GM12874 (cell line): ENCODE results near the gene ZSCAN1.

Experiments
- TF ChIP-seq, protein P1 (sequence below): IDR thresholded peaks from 2 replicates; pipeline ENCODE4 v1.5.1; 2011; ENCODE audit warnings: low read depth, mild to moderate bottlenecking, control low read depth, low read length, moderate library complexity; ENCODE audit not compliant: insufficient read depth

The ZSCAN1 gene

DNA sequence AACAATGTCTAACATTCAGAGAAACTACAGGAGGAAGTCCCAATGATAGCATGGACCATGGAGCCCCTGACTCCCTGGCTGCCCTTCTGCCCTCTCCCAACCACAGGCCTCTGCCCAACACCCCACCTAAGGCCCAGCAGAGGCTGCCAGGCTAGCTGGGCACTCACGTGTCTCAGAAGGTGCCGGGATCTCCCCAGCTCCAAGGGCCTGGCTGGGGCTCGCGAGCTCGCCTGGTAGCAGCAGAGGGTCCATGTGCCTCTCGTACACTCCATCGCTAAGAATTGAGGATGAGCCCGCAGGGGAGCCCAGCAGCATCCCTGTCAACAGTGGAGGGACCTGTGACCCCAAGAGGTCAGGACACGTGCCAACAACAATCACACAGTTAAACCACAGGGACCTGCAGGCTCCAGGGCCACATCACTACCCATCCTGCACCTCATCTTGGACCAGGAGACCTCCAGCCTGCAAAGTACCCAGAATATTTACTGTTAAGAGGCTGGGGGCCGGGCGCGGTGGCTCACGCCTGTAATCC, 54.8 kb downstream of the ZSCAN1 start:
- TF ChIP-seq, protein P1, sequence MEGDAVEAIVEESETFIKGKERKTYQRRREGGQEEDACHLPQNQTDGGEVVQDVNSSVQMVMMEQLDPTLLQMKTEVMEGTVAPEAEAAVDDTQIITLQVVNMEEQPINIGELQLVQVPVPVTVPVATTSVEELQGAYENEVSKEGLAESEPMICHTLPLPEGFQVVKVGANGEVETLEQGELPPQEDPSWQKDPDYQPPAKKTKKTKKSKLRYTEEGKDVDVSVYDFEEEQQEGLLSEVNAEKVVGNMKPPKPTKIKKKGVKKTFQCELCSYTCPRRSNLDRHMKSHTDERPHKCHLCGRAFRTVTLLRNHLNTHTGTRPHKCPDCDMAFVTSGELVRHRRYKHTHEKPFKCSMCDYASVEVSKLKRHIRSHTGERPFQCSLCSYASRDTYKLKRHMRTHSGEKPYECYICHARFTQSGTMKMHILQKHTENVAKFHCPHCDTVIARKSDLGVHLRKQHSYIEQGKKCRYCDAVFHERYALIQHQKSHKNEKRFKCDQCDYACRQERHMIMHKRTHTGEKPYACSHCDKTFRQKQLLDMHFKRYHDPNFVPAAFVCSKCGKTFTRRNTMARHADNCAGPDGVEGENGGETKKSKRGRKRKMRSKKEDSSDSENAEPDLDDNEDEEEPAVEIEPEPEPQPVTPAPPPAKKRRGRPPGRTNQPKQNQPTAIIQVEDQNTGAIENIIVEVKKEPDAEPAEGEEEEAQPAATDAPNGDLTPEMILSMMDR, result no peak

GRCh38 chr19:58089846-58090245, 56.0 kb downstream of the ZSCAN1 start:
- TF ChIP-seq, protein P1, result no peak

DNA sequence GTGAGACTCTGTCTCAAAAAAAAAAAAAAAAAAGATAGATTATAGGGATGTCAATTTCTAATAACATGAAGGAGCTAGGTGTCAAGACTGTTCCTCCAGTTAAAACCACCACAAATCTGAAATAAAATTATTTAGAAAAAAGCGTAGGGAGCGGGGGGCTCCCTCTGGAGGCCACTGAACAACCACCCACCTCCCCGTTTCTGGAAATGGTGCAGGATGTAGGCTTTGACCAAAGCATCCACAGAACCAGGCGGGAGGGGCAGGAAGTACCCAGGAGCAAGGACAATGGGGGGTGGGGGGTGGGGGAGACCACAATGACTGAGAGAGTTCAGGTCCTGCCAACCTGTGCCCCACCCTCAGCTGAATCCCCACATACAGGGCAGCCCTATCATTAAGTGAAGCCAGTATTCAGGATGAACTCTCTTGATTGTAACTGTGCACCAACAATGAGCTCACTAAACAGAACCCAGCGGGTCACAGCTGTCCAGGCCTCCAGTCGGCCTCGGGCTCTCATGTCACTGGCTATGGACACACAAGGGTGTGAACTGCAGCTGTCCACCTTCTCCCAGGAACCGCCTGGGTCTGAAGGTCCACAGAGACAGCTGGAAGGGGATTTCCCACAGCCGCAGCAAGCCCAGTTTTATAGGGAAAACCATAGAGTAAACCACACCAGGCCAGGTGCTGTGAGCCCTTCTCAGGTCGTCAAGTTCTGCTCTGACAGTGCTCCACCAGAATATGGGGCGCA, 57.6 kb downstream of the ZSCAN1 start:
- TF ChIP-seq, protein P1, result no peak

GRCh38 chr19:58093071-58093470, 59.2 kb downstream of the ZSCAN1 start:
- TF ChIP-seq, protein P1, result no peak

DNA sequence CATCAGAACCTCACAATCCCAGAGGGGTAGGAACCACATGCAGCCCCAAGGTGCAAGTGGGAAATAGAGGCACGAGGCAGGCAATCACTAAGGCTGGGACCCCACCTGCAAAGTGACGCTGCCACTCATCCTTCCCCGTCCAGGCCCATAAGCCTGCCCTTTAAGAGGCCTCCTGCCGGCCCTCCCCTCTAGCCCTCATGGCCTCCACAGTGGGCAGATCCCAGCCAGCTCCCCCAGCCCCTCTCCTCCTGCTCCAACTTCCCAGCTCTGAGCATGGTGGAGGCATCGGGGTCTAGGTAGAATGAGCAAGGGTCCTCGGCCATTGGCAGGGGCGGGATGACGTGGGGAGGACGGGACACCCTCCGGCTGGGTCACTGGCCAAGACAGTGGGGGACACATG, 61.5 kb downstream of the ZSCAN1 start:
- TF ChIP-seq, protein P1, result no peak

DNA sequence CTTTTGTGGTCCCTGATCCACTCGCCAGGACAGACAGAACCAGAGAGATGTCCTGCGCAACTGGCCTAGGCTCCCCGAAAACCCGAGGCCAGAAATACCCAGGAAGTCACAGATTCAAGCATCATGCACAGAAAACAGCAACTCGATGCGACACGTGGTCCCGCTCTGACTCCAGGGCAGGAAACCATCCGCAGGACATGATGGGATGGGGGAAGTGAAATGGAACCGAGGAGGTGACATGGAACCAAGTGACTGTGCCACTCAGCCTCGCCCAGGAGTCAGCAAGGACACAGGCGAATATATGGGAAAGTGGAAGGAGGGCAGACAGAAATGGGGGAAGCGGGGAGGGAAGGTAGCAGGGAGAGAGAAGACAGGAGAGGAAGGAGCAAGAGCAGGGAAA, 63.1 kb downstream of the ZSCAN1 start:
- TF ChIP-seq, protein P1, result no peak

- TF ChIP-seq, protein P1, result no peak
These were observed 63.5 kb downstream of the ZSCAN1 start for GRCh38 chr19:58097349-58097748.
